Raji (cell line): ENCODE data around the gene PADI4.

Experiments
- POLR2A ChIP-seq: IDR thresholded peaks from 2 replicates; pipeline ENCODE4 v1.6.1; 2011; ENCODE audit warnings: low read depth, low read length, control low read depth; ENCODE audit not compliant: insufficient read depth

PADI4 gene

GRCh38 chr1:17277511-17278159, 30.4 kb upstream of the PADI4 start:
- TF ChIP-seq POLR2A = no peak

DNA sequence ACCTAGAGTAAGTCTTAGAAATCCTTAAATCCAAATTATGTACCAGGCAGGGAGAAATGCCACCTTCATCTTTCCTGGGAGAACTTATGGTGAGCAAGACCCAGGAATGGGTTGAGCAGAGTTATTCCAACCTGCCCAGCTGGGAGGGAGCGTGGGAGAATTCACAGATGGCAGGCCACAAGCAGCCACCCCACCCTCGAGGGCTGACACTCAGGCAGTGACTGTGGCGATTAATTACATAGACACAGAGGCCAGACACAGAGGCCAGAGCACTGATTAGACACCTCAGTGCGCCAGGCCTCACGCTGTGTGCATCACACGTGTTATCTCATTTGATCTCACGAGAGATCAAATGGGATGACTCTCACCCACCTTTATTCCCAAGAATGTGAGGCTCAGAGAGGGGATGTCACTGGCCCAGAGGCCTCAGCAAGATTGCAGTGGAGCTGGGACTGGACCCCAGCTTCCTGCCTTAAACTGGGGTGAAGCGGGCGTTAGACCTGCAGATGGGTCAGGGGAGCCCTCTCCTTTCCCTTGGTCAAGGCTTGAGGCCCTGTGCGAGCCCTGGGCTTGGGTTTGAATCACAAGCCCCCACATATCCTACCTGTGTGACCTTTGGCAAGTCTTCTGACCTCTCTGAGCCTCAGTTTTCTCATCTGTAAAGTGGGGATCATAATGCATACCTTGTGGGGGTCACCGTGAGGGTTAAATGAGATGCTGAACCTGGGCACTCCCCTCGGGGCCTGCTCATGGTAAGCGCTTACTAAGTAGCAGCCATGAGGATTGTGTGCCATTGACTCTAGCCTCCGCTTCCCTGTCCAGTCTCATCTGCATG, 28.8 kb upstream of the PADI4 start:
- TF ChIP-seq POLR2A = no peak

GRCh38 chr1:17280436-17280835, 27.6 kb upstream of the PADI4 start:
- no peak for TF ChIP-seq POLR2A

GRCh38 chr1:17280894-17281293, 27.1 kb upstream of the PADI4 start:
- TF ChIP-seq POLR2A = no peak

DNA sequence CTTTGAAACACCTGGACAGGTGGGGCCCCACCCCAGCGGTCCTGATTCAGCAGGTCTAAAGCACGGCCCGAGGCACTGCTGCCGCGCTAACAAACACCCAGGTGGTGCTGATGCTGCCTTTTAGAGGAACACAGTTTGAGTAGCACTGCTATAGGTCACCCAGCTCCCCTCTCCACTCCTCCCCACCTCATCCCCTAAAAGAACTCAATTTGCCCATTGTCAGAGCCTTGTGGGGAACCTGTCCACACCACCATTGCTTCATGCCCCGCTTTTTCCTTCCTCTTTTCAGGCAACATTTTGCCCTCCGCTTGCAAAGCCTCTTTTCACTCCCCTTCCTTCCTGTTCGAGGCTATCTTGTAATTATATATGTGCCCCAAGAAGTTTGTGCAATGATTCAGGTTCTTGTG, 26.2 kb upstream of the PADI4 start:
- TF ChIP-seq POLR2A = no peak

- TF ChIP-seq POLR2A = no peak
Observed at GRCh38 chr1:17282836-17283235, 25.2 kb upstream of the PADI4 start.

DNA sequence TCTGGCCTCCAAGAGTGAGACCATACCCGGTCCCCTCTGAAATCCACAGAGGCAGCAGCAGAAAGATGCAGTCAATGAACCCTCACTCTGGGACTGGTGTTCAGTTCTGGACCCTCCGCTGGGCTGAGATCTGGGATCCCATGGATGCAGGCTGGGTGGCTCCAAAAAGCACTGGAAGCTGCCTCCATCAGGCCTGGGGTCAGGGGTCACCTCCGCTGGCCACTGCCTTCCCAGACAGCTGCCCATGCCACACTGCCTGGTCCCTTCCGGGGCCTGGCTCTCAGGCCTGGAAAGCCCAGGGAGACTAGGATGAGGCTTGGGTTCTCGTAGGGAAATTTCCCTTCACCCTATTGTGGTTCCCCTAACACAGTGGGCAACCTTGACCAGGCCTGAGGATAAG, 21.4 kb upstream of the PADI4 start:
- no peak for TF ChIP-seq POLR2A

- no peak for TF ChIP-seq POLR2A
Observed at GRCh38 chr1:17287130-17287776, 20.7 kb upstream of the PADI4 start.

GRCh38 chr1:17289721-17290120, 18.3 kb upstream of the PADI4 start:
- TF ChIP-seq POLR2A = no peak

DNA sequence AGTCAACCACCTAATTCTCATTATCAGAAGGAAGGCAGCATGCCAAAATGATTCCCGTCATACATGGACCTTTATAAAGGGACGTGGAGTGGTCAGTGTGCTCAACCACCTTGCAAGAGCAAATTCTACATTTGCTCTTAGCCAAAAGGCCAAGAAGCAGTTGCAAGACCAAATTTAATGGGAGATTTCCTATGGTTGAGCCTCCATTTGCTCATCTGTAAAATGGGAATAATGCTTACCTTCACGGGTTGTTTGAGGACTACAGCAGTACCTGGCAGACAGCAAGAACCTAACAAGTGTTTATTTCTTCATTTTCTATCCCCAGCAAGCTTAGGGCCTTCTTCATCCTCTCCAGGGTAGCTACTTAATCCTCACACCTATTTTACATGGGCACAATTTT, 17.4 kb upstream of the PADI4 start:
- TF ChIP-seq POLR2A = no peak

DNA sequence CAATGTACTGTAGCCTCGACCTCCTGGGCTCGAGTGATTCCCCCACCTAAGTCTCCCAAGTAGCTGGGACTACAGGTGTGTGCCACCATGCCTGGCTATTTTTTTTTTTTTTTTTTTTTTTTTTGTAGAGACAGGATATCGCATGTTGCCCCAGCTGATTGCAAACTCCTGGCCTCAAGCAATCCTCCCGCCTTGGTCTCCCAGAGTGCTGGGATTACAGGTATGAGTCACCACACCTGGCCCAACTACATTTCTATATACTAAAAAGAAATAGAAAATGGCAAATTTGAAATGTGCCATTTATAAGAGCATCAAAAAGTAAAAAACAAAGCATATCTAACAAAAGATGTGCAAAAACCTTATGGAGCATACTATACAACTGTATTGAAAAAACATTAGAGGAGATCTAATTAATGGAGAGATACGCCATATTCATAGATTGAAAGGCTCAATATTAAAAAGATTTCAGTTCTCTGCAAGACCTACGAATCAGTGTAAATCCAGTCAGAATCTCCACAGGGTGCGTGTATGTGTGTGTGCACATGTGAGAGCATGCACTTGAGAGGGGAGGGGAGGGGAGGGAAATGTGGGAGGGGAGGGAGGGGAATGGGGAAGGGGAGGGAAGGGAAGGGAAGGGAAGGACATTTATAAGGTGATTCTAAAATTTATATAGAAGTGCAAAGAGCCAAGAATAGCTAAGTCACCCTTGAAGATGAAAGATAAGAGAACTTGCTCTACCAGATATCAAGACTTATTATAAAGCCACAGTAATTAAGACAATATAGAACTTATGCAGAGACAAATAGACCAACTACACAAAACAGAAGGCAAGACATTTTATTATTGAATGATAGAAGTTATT, 15.5 kb upstream of the PADI4 start:
- no peak for TF ChIP-seq POLR2A

DNA sequence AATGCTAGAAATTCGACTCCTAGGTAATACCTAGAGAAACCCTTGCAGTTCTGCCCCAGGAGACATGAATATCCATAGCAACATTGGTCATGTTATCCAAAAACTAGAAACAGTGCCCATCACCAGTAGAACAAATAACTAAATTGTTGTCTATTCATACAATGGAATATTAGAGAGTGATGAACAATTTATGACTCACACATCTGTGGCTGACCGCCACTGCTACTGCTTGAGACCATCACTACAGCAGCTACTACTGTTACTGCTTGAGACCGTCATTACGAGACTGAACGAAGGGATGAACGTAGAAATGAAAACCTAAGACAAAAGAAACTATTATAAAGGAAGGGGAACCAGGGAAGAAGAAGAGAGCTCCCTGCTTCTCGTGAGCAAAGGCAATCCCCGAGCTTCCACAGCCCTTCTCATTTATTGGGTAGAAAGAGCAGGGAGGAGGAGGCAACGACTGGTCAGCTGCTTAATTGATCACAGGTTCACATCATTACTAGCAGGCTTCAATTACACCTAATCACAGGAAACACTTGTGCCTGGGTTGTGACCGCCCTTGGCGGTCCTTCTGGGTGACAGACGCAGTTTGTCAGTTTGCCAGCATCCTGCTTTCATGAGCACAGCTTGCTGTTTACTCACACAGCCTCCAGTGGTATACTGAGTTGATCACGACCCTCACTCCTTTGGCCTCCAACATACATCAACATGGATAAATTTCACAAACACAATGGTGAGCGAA, 14.1 kb upstream of the PADI4 start:
- no peak for TF ChIP-seq POLR2A

- TF ChIP-seq POLR2A = no peak
Observed at GRCh38 chr1:17295292-17295691, 12.7 kb upstream of the PADI4 start.

DNA sequence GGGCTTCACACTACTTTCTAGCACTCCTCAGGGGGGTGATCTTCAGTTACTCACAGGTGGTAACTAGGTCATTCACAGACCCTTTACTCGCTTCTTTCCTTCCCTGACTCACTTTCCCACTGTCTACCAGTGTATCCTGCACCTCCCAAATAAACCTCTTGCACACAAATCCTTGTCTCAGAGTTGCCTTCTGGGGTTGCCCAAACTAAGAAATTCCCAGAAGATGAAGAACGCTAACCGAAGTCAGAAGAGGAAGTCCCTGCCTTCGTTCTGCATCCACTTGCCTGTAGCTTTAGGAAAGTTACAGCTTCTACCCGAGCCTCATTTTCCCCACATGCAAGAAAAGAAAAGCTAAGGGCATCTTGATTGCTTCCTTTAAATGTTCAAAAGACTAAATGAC, 11.9 kb upstream of the PADI4 start:
- TF ChIP-seq POLR2A = no peak
